Astrocyte of the spinal cord (primary cell): ENCODE results near the gene SLC30A7.

Experiments used
- DNase-seq: peaks from one replicate; pipeline ENCODE4 v3.0.0; 2011; ENCODE audit warnings: low read depth, low spot score
- H3K4me3 ChIP-seq: 2 replicates; pipeline ENCODE4 v1.5.1; 2011; ENCODE audit warnings: low read depth, mild to moderate bottlenecking, low read length, moderate library complexity
- CTCF ChIP-seq: IDR thresholded peaks from 2 replicates; pipeline ENCODE4 v1.5.1; 2012; ENCODE audit warnings: low read depth, mild to moderate bottlenecking, low read length, inconsistent platforms
- in situ Hi-C: cut with HindIII; loops from 2 replicates; pipeline ENCODE4 v1.10.0; 2017; ENCODE audit warnings: low sequenced_read_pairs

The SLC30A7 gene

GRCh38 chr1:100921110-100921706 is 25.3 kb downstream of the SLC30A7 start:
- peak; percentile 71 for DNase-seq
- no peak overlapping the region for H3K4me3 ChIP-seq
- in situ Hi-C loops: no loop called here
- peak; percentile 42 for TF ChIP-seq CTCF

- TF ChIP-seq CTCF: no peak
- in situ Hi-C loops: no loop called here
- peak; percentile 3 for DNase-seq
- no peak overlapping the region for H3K4me3 ChIP-seq
These were observed 28.3 kb downstream of the SLC30A7 start for GRCh38 chr1:100924212-100924611.

- no peak overlapping the region for H3K4me3 ChIP-seq
- DNase-seq: no peak
- in situ Hi-C loops: no loop called here
- TF ChIP-seq CTCF: no peak
These were observed 29.1 kb downstream of the SLC30A7 start for GRCh38 chr1:100924991-100925390.

GRCh38 chr1:100926240-100926639 is 30.4 kb downstream of the SLC30A7 start:
- no peak for DNase-seq
- H3K4me3 ChIP-seq: no peak overlapping the region
- in situ Hi-C loops: no loop called here
- TF ChIP-seq CTCF: no peak

GRCh38 chr1:100927276-100927675 is 31.4 kb downstream of the SLC30A7 start:
- no peak for DNase-seq
- no peak overlapping the region for H3K4me3 ChIP-seq
- in situ Hi-C loops: no loop called here
- no peak for TF ChIP-seq CTCF

- in situ Hi-C loops: no loop called here
- H3K4me3 ChIP-seq: no peak overlapping the region
- peak; percentile 17 for TF ChIP-seq CTCF
- DNase-seq: no peak
These were observed 32.2 kb downstream of the SLC30A7 start for GRCh38 chr1:100928128-100928527.

GRCh38 chr1:100930494-100930893 is 34.6 kb downstream of the SLC30A7 start:
- in situ Hi-C loops: no loop called here
- no peak overlapping the region for H3K4me3 ChIP-seq

More at GRCh38 chr1:100930494-100930893, 34.6 kb downstream of the SLC30A7 start:
- DNase-seq: no peak
- TF ChIP-seq CTCF: no peak
